ENCODE data around the gene PAEP.

GRCh38 chr9:135612981-135613910, 51.7 kb downstream of the PAEP start:
- TF ChIP-seq GATA2 (IDR thresholded peaks at IDR 0.05; ENCODE audit: low read depth, low read length) (no peak), GATA3 (IDR thresholded peaks at IDR 0.05; ENCODE audit: low read depth, low read length) (no peak)
